ENCODE data around the gene TMEM131L. TPM values are rescaled to one million over a fixed set of nuclear protein-coding genes. Genes with fewer than 3 reads are reported as not detected.

The TMEM131L gene
- total RNA-seq, 1 donor from 2014 or later, result 60.2 TPM

GRCh38 chr4:153669838-153670237, 203.7 kb downstream of the TMEM131L start:
- peaks cover 12% of the 10 kb centered on the region for H3K36me3 Mint-ChIP-seq (ENCODE audit: unreplicated experiment)
- H3K27ac Mint-ChIP-seq (ENCODE audit: unreplicated experiment), result no peak overlapping the region
- peaks cover 2% of the 10 kb centered on the region for H3K9me3 Mint-ChIP-seq (ENCODE audit: unreplicated experiment)
- TF ChIP-seq CTCF (IDR thresholded peaks at IDR 0.05; ENCODE audit: partially characterized antibody, unreplicated experiment), result no peak
- no peak for DNase-seq
- H3K27me3 Mint-ChIP-seq (ENCODE audit: unreplicated experiment), result no peaks in the 10 kb centered on the region
- H3K4me1 Mint-ChIP-seq (ENCODE audit: low read depth, unreplicated experiment), result no peaks in the 10 kb centered on the region
- no peak overlapping the region for H3K4me3 Mint-ChIP-seq (ENCODE audit: unreplicated experiment)

GRCh38 chr4:153676486-153676885, 210.3 kb downstream of the TMEM131L start:
- DNase-seq, result no peak
- Mint-ChIP-seq H3K27me3 (ENCODE audit: unreplicated experiment) (no peaks in the 10 kb centered on the region), H3K4me3 (ENCODE audit: unreplicated experiment) (no peak overlapping the region), H3K36me3 (ENCODE audit: unreplicated experiment) (peaks cover 22% of the 10 kb centered on the region), H3K27ac (ENCODE audit: unreplicated experiment) (no peak overlapping the region), H3K4me1 (ENCODE audit: low read depth, unreplicated experiment) (no peaks in the 10 kb centered on the region), H3K9me3 (ENCODE audit: unreplicated experiment) (no peaks in the 10 kb centered on the region)
- TF ChIP-seq CTCF (IDR thresholded peaks at IDR 0.05; ENCODE audit: partially characterized antibody, unreplicated experiment), result no peak

GRCh38 chr4:153676984-153677383, 210.8 kb downstream of the TMEM131L start:
- Mint-ChIP-seq H3K9me3 (ENCODE audit: unreplicated experiment) (no peaks in the 10 kb centered on the region), H3K27me3 (ENCODE audit: unreplicated experiment) (no peaks in the 10 kb centered on the region), H3K36me3 (ENCODE audit: unreplicated experiment) (peaks cover 22% of the 10 kb centered on the region), H3K4me1 (ENCODE audit: low read depth, unreplicated experiment) (no peaks in the 10 kb centered on the region), H3K27ac (ENCODE audit: unreplicated experiment) (no peak overlapping the region), H3K4me3 (ENCODE audit: unreplicated experiment) (no peak overlapping the region)
- no peak for DNase-seq
- no peak for TF ChIP-seq CTCF (IDR thresholded peaks at IDR 0.05; ENCODE audit: partially characterized antibody, unreplicated experiment)

- H3K27me3 Mint-ChIP-seq (ENCODE audit: unreplicated experiment), result peaks cover 6% of the 10 kb centered on the region
- no peak for TF ChIP-seq CTCF (IDR thresholded peaks at IDR 0.05; ENCODE audit: partially characterized antibody, unreplicated experiment)
- no peaks in the 10 kb centered on the region for H3K4me1 Mint-ChIP-seq (ENCODE audit: low read depth, unreplicated experiment)
- no peak overlapping the region for H3K4me3 Mint-ChIP-seq (ENCODE audit: unreplicated experiment)
- H3K9me3 Mint-ChIP-seq (ENCODE audit: unreplicated experiment), result peaks cover 5% of the 10 kb centered on the region
- peaks cover 27% of the 10 kb centered on the region for H3K36me3 Mint-ChIP-seq (ENCODE audit: unreplicated experiment)
- no peak overlapping the region for H3K27ac Mint-ChIP-seq (ENCODE audit: unreplicated experiment)
- no peak for DNase-seq
Measured at GRCh38 chr4:153679486-153679885, 213.3 kb downstream of the TMEM131L start.

- Mint-ChIP-seq H3K36me3 (ENCODE audit: unreplicated experiment) (peaks cover 15% of the 10 kb centered on the region), H3K9me3 (ENCODE audit: unreplicated experiment) (peaks cover 5% of the 10 kb centered on the region), H3K4me1 (ENCODE audit: low read depth, unreplicated experiment) (no peaks in the 10 kb centered on the region), H3K27ac (ENCODE audit: unreplicated experiment) (no peak overlapping the region), H3K27me3 (ENCODE audit: unreplicated experiment) (peaks cover 13% of the 10 kb centered on the region), H3K4me3 (ENCODE audit: unreplicated experiment) (peak overlapping the region; percentile 84)
- no peak for TF ChIP-seq CTCF (IDR thresholded peaks at IDR 0.05; ENCODE audit: partially characterized antibody, unreplicated experiment)
- DNase-seq, result no peak
Measured at GRCh38 chr4:153683763-153684181, 217.6 kb downstream of the TMEM131L start.
